Measurements from ENCODE around the gene EVPL. TPM values are rescaled to one million over a fixed set of nuclear protein-coding genes. Genes with fewer than 3 reads are reported as not detected.

EVPL gene
- 11.7 and 21.4 TPM in 2 replicates for total RNA-seq

DNA sequence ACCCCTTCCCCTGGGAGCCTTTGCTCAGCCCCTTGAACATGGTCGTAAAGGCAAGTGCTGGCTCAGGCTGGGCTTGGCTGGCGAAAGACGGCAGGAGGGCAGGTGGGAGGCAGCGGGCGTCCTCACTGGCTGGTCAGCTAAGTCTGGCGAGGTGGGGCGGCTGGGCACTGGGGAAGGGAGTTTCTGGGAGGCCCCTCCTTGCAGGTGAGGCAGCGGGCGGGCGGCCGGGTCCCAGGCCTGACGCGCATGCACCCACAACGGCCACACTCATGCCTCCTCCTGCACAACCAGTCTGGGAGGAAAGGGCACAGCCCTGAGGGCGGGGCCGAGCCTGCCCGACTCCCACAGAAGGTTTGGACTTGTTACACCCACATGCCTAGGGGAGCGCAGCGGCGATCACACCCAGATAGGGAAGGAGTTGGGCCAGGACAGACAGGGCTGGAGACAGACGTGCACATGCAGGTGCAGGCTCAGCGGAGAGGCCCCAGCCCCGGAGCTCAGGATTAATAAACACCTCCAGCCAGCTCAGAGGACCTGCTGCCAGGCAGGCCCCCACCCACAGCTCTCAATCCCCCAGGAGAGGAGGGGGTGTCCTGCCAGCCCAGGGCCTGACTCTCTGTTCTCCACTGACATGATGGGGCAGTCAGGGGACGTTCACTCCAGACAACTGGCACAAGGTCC is at the start of gene EVPL:
Gene EVPL, minus strand, starts transcription at position 148 of the 681 bp plus-strand sequence. Its CDS starts 108 bp downstream, at position 40.

DNA sequence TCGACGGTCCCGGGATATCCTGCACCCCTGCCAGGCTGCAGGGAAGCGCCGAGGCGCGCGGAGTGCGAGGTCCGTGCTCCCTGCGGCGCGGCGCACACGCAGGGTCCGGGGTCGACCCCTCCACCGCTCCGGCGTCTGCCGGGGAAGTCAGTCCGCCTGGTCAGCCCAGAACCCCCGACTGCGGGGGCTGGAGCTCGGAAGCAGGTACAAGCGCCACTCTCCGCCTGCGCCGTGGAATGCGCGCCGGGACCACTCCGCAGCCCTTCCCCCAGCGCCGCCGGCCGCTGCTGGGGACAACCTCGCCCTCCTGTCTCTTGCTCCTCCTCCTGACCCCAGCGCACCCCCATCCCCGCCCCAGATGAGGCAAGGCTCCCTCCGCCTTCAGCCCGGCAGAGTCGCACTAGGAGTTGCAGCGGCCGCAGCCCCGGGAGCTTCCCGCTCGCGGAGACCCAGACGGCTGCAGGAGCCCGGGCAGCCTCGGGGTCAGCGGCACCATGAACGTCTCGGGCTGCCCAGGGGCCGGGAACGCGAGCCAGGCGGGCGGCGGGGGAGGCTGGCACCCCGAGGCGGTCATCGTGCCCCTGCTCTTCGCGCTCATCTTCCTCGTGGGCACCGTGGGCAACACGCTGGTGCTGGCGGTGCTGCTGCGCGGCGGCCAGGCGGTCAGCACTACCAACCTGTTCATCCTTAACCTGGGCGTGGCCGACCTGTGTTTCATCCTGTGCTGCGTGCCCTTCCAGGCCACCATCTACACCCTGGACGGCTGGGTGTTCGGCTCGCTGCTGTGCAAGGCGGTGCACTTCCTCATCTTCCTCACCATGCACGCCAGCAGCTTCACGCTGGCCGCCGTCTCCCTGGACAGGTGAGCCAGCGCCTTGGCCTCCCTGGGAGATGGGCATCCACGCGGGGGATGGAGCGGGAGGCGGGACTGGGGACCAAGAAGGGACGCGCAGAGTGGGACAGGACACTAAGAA is 47.6 kb upstream of the EVPL start, which contains the start of gene GALR2:
Gene GALR2, plus strand, starts transcription at position 392 of the 974 bp plus-strand sequence. Its CDS starts 103 bp downstream, at position 495.

DNA sequence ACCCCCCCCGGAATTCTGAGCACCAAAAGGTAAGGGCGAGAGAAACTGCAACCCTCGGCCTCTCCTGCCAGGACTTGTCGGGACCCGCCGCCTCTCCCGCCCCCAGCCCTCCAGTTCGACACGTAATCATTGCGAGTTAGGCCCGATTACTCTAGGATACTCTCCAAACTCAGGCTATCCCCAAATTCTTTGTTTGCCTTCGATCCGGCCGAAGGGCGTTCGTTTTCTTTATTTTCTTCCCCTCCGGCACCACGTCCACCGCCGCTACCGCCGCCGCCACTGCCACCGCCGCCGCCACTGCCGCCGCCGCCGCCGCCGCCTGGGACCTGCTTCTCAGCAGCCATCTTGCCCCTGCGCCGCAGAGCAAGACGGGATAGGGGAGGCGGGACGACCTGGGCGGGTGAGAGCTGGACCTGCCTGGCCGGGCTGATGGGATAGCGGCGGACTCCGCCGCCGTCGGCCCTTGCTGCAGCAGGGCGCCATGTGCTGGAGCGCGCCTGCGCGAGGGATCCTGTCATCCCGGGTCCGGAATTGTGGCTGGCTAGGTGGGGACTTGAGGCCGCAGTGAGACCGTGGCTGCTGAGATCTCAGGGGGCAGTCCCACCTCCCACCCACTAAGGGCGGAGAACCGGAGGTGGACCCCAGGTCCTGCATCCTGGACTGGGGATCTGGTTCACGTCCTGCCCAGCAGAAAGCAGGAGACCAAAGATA is 45.2 kb upstream of the EVPL start, which contains the start of gene SRP68:
Gene SRP68, minus strand, starts transcription at position 370 of the 711 bp plus-strand sequence. Its CDS starts 26 bp downstream, at position 344.

DNA sequence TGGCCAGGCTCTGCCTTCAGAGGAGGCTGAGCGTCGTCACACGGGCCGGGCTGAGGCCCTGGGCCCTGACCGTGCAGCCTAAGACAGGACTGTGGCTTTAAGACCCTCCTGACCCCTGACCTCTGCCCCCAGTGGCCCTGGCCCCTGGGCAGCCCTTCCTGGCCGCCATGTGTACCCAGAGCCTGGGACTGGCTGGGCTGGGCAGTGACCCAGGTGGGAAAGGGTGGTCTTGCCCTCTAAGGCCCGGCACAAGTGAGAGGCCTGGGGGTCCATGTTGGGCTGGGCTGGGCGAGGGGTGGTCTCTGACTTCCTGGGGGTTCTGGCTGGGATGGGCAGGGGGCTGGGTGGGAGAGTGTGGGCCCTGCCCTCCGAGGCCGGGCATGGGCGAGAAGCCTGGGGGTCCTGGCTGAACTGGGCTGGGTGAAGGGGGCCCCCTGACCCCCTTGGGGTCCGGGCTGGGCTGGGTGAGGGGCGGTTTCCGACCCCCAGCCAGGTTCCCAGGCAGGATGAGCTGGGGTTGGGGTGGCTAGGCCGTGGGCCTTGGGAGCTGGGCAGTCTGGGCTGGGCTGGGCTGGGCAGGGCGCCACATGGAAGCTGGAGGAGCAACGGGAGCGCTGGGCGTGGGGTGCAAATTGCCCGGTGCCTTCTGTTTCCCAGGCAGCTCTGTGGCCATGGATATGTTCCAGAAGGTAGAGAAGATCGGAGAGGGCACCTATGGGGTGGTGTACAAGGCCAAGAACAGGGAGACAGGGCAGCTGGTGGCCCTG is 26.2 kb downstream of the EVPL start, which contains the start of gene CDK3:
Gene CDK3, plus strand, starts transcription at position 101 of the 767 bp plus-strand sequence. Its CDS starts 571 bp downstream, at position 672.

DNA sequence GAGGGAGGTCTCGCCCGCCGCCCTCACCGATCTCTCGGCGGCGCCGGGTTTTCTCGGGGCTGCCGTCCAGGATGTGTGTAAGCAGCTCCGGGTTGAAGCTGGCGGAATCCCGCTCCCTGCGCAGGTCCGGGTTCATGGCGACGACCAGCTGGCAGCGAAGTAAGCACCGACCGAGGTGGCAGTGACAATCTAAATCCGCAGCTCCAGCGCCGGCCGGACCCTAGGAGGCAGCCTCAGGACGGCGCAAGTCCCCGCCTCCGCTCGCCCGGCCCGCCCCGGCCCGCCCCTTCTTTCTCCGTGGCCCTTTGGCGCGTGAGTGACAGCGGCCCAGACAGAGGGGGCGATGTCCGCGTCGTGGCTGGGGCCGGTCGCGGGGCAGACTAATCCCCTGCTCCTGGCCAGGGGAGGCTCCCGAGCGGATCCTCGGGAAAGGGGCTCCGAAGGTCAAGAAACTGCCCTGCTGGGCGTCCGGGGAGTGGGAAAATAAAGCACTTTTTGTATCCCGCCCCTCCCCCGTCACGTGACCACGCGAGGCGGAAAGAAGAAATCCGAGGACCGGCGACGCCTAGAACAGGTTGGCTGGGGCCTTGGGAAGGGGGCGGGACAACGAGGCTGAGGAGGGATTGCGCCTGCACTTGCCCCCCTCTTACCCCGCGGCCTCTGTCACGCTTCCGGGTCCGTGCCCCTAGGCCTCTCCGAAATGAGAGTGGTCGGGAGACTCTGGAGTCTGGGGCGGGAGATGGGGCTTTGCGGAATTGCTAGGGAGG is 48.0 kb downstream of the EVPL start, which contains the start of the genes ACOX1 and TEN1:
Gene ACOX1, minus strand, starts transcription at position 229 of the 767 bp plus-strand sequence. Its CDS starts 93 bp downstream, at position 136.
Gene TEN1, plus strand, starts transcription at position 303 of the 767 bp plus-strand sequence. CDS start 6,953 bp downstream, outside the sequence.

Other genes with a start within 250 kb of the EVPL start
- gene UNK, start 242.5 kb downstream of the EVPL start, total RNA-seq = 17.5 and 23.6 TPM in 2 replicates
- gene UNC13D, start 182.9 kb downstream of the EVPL start, total RNA-seq = 5.1 and 15.7 TPM in 2 replicates
- gene WBP2, start 172.0 kb downstream of the EVPL start, total RNA-seq = 55.2 and 85.8 TPM in 2 replicates
- gene TRIM47, start 148.7 kb downstream of the EVPL start, total RNA-seq = 32.8 and 41.4 TPM in 2 replicates
- gene TRIM65, start 130.4 kb downstream of the EVPL start, total RNA-seq = 29.5 and 32.6 TPM in 2 replicates
- 45.3 and 52.8 TPM in 2 replicates for gene MRPL38, start 122.4 kb downstream of the EVPL start, total RNA-seq
- 6.6 and 8.0 TPM in 2 replicates for gene FBF1, start 86.3 kb downstream of the EVPL start, total RNA-seq
- gene ACOX1, start 48.1 kb downstream of the EVPL start, total RNA-seq = 24.0 and 30.6 TPM in 2 replicates
- gene TEN1, start 48.1 kb downstream of the EVPL start, total RNA-seq = 23.0 and 36.8 TPM in 2 replicates
- gene CDK3, start 26.5 kb downstream of the EVPL start, total RNA-seq = 2.4 and 2.9 TPM in 2 replicates
- 33.8 and 41.1 TPM in 2 replicates for gene SRP68, start 45.2 kb upstream of the EVPL start, total RNA-seq
- 0.16 and 1.3 TPM in 2 replicates for gene GALR2, start 47.5 kb upstream of the EVPL start, total RNA-seq
- gene ZACN, start 51.9 kb upstream of the EVPL start, total RNA-seq = not detected in 2 replicates
- gene EXOC7, start 76.5 kb upstream of the EVPL start, total RNA-seq = 64.9 and 77.6 TPM in 2 replicates
- 0.81 and 5.8 TPM in 2 replicates for gene FOXJ1, start 113.9 kb upstream of the EVPL start, total RNA-seq
- gene RNF157, start 213.2 kb upstream of the EVPL start, total RNA-seq = 2.4 and 4.9 TPM in 2 replicates
- 16.5 and 35.5 TPM in 2 replicates for gene UBALD2, start 238.0 kb upstream of the EVPL start, total RNA-seq